HPDE6-E6E7 (cell line): Measurements from ENCODE around the gene TOLLIP.
"Not testable (repeated sequence)": the region's sequence is repeated elsewhere in the genome, so short reads cannot be mapped to it uniquely, and the experiment has no call there.

Experiments
- DNase-seq: peaks from one replicate; pipeline ENCODE4 v3.0.0; 2011; ENCODE audit warnings: missing footprints; ENCODE audit errors: extremely low spot score

Gene TOLLIP

DNA sequence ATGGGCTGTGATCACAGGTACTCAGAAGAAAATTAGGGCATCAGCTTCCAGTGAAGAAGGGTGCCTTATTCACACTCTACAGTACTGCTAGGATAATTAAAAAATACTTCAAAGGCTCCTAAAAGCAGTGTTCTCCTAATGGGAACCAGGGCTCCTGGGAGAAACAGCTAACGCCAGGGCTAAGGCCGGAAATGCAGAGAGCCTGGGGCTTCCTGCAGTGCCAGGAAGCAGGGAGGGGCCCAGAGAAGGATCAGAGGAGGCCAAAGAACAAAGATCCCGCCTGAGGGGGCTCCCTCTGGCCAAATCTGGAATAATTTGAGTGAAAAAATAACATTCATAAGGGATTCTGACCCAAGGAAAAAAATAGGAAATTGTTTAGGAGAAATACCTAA lies 27.5 kb downstream of the TOLLIP start:
- no peak for DNase-seq

DNA sequence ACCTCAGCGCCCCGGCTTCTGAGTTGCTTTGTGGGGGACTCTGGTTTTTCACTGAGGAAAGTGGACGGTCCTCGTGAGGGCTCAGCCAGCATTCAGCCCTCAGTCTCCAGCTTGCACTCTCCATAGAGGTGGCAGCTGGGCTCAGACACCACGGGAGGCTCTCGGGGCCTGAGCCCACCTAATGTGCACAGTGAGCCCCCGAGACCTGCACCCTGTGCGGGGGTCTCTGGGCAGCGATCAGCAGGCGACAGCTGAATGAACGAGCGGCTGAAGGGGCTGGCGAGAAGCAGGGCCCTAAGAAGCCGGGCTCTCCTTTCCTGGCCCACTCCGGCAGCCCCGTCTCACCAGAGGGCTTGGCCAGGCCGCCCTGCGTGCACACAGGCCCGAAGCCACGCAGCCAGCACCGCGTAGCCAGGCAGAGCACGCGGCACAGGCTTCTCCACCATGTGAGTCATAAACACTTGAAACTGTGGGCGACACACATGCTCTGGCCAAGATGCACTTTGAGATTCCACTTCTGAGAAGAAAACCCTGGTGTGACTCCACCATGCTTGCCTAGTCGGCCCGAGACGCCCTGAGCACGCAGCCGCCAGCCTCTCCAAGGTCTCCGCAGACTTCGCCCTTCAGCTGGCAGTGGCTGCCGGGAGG lies 28.0 kb downstream of the TOLLIP start:
- no peak for DNase-seq

DNA sequence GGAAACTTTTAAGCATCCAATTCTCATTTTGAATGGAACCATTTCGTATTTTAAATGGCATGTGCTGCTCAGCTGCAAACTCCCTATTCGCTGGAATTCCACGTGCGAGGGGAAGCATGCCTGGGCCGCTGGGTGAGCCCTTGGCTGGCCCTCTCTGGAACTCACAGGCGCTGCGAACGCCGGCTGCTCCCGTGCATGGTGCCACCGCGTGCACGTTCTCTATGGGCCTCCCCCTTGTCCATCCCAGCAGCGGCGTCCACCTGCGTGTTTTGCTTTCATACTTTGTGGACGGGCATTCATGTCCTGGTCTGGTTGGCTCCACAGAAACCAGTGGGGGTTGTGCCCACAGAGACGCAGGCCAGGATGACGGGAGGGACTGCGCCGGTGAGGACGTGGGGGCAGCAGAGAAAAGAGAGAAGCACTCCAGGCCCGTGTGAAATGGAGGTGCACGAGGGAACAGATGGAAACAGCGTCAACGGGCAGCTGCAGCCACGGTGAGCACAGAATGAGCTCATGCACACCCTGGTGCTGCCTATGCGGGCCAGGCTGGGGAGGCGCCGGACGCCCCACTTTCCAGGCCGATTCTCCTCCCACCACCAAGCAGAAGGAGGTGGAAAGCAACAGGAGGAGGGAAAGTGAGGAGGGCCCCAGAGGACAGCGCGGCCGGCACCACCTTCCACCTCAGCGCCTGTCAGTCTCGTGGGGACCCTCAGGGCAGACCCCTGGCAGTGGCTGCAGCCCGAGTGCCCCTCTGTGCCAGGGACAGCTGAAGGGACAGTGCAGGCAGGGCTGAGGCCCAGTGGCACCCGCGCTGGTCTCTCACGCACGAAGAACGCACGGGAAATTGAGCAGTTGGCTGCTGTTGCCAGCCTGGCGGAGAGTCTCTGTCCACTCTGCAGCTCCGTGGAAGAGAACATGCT lies 29.1 kb downstream of the TOLLIP start:
- DNase-seq, result no peak

DNA sequence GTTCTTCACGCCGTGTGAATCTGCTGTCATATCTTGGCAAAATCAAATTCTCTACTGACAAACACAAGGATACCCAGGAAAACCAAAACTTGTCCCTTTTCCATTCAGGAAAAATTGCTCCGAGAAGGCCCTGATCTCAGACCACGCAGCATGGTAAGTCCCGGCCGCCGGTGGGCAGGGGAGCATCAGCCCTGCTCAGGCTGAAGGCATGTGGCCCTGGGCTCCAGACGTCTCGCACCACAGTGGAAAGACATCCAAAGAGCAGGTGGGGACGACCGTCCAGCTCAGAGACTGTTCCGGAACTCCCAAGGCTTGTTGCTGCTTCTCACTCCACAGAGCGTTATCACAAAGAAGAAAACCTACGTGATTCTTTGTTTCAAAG lies 29.8 kb downstream of the TOLLIP start:
- DNase-seq, result no peak

DNA sequence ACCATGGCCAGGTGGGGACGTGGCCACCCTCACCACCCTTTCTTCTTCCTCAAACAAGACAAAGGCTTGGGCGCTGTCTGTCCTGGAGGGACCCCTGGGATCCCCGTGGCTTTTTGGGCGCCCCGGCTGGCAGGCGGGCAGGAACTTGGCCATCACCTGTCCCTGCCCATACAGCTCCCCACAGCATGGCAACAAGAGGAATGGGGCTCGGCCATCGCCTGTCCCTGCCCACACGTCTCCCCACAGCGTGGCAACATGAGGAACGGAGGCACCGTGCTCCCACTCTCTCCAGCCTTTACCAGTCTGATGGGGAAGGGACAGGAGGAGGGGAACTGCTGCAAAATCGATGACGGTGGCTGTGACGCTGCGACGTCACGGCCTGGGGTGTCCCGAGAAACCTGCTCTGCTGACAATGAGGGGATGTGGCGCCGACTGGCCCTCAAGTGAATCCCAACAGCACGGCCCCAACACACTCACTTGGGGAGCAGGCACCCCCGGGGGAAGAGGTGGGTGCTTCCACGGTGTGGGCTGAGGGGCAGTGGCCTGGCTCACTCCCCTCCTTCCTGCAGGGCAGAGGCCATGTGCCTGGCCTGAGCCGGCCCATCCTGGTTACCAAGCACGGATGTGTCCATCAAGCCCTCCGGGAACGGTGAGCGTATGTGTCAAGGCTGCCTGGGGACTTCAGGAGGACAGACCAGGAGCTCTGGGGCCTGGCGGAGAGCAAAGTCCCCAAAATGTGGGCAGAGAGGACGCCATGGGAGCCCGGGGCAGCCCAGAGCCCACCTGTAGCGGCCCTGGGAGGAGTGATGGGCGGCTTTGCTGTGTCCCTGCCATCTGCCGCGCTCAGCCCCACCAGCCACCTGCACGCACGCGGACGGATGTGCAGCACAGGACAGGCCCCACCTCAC lies 30.4 kb downstream of the TOLLIP start:
- DNase-seq, result no peak

DNA sequence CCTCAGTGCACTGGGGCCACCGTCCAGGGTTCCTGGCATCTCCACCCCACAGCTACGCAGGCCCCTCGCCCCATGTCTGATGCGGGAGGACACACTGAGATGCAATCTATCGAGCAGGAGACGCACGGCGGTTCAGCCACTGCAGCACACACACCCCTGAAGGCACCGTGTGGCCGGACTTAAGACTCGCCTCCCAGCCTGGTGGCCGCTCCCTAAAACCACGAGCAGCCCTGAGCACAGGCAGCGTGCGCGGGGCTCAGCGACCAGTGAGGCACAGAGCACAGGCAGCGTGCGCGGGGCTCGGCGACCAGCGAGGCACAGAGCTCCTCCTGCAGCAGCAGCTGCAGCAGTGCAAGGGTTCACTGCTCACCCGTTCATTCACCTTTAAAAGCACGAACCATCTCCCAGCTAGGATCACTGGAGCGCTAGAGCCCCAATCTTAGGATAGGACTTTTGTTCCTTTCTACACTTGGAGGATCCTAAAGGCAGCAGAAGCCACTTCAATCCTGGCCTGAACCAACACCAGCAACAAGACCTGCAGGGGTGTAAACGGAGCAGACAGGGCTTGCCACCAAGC lies 31.4 kb downstream of the TOLLIP start:
- no peak for DNase-seq

DNA sequence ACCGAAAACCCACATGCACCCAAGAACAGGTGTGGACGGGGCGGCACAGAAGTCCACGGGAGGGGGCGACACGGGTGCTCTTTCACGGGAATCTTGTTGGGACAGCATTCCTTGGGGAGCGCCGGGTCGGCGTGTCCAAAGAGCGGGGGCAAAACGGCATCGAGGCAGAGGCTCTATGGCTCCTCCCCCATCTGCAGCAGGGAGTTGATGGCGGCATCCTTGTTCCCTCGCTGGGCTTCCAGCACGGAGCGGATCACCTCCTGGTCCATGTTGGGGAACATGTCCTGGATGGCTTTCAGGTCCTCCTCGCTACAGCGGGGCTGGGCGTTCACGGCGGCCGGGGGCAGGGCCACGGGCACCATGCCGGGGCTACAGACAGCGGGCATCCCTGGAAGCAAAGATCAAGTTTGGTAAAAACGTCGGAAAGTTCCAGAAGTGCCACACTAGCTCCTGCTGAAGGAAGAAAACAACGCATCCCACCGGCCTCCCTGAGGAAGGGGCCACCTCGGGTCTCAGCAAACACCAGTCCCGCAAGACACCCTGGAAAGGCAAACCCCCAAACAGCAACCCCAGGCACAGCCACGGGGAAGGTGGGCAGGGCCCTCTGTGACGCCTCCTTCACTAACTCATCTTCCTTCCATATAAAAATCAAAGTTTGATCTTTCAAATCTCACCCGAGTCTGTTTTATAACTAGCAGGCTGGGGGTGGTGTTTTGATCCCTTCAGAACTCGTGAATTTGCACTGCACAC lies 32.4 kb downstream of the TOLLIP start:
- no peak for DNase-seq

DNA sequence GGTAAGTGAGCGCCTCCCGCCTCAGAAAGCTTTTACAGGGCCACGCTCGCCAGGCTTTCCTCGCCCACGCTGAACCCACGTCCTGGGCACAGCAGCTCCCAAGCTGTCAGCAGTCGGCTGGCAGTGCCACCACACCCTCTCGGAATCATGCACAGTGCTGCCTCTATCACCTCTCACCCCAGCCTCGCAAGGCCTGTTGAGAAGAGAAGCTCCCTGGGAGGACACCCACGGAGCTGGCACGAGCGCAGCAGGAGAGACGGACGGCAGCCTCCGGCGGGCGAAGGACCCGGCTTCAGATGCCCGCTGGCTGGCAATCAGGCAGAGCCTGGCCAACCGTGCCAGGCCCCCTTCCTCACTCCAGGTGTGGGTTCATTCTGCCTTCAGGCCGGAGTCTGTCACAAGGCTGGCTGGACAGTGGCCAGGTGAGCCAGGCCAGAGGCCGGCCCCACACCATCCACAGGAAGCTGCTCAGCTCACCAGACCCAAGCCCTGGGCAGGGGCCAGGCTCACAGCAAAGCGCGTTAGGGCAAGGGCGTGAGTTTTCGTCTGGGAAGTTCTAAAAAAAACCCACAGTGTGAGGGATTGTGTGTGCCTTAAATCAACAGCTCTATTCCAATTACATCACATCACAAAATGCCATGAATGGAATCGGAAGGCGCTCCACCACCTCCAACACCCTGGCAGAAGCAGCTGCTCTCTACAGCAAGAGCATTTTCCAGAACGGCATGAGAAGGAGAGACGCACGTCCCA lies 33.2 kb downstream of the TOLLIP start:
- no peak for DNase-seq

DNA sequence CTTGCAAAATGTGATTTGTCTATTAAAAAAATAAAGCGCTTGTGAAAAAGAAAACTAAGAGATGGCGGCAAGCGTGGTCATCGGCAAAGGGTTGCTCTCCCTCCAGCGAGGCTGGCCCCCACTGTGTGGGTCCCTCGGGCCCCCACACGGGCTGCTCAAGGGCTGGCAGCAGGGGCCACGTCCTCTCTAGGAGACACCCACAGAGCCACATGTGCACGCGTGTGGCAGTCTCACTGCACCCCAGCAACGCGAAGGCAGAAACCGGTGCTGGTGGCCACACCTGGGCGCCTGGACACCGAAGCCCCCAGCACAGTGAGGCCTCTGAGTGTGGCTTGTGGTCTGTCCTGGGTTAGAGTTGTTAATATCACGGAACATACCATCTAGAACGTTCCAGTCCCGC lies 34.4 kb downstream of the TOLLIP start:
- no peak for DNase-seq

DNA sequence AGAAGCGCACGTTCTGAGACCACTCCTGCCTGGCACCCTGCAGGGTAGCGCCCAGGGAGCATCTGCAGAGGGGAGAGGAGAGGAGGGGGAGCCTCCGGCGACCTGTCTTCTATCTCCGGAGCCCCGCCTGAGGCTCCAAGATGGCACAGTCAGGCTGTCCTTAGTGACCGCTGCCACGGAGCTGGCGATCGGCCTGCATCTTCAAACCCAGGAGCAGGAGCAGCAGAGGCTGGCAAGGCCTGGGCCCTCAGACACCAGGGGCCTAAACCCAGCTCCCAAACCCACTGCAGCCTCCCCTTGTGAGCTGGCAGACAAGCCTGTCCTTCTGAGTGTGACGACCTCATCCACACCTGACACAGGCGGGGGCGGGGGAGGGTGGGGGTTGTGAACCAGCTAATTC lies 34.9 kb downstream of the TOLLIP start:
- DNase-seq, result no peak

DNA sequence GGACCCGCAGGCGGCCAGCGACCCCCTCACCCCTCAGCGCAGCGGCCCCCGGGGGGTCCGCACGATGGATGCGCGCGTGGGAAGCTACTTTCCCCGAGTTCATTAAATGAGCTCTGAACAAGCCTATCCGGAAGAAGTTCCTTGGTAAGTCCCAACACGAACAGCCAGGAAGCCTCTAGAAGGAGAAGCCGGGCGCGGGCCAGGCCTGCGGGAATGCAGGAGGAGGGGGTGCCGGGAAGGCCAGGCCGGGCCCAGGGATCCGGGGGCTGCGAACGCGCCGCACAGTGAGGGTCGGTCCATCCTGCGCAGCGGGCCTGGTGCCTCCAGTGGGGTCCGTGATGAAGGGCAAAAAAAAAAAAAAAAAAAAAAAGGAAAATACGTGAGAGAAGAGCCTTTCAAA lies 36.9 kb downstream of the TOLLIP start:
- no peak for DNase-seq

DNA sequence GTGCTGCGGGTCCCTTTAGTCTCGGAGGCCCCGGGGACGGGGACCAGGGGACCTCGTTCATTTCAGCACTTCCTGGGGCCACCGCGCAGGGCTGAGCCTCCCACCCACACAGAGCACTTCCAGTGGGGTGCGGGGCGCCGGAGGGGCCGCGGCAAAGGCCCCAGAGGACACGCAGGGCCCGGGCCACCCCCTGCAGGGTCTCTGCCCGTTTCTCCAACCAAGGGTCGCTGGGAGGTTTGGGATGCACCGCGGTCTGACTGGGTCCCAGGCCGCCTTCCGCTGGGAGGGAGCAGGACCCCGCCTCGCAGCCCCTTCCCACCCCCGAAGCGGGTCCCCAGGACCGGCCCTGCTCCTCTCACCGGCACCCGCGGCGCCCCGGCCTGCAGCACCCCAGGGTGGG lies 37.5 kb downstream of the TOLLIP start:
- no peak for DNase-seq

DNA sequence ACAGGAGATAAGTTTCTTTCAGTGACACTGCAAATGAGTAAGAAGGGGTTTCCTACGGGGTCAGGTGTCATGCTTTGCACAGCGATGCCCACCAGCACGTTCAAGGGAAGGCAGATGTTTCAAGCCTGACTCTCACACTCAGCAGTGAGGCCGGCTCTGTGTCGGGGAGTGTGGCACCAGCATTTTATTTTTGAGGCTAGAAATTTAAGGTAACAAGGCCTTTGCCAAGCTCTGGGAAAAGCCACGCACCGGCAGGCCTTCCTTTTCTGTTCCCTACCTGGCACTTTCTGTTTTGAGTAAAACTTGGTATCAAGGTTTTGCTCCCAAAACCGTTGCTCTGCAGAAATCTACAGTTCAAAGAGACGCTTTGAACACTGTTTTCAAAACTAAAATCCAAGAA lies 38.0 kb downstream of the TOLLIP start:
- no peak for DNase-seq

DNA sequence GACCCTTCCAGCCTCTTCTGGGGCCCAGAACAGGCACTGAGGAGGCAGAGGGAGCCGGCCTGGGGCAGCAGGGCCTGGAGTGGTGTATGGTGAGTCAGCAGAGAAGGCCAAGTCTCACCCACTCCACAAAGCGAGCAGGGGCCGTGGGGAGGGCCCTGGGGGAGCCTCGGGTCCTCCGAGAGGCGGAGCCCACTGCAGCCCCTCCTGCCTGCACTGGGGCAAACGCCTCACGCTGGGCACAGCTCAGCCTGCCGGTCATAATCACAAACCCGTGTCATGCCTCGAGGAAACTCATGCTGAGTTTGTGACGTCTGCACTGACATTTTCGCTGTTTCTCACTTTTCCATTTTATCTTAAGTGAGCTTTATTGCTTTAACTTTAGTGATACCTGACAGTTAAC lies 38.4 kb downstream of the TOLLIP start:
- DNase-seq, result no peak

DNA sequence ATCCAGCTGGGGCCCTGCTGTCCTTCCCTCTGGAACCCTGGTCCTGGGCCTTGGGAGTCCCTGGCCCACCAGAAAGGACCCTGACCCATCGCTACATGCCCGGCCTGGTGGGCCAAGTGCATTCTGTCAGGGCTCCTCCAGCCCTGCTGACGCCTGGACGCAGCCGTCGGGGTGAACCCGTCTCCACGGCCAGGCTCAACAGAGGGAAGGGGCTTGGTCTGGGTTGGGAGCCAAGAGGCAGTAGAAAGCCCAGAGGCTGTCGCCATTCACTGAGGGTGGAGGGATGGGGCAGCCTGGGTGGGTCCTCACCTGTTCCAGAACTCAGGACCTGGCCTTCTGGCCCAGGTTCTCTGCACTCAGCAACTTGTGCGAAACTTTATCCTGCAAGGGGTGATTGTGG lies 39.0 kb downstream of the TOLLIP start:
- no peak for DNase-seq

DNA sequence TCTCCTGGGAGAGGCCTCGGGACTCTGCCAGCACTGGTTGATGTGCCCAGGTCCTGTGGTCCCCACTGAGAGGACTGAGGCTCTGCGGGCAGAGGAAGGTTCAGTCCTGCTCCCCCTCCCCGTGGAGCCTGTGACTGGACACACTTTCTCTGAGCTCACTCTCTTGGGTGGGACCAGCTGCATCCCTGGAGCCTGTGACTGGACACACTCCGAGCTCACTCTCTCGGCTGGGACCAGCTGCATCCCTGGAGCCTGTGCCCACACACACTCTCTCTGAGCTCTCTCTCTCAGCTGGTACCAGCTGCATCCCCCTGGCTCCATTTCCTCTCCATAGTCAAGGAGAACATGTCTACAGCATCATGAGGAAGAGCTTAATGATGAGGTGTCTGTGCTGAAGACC lies 39.5 kb downstream of the TOLLIP start:
- DNase-seq, result no peak

DNA sequence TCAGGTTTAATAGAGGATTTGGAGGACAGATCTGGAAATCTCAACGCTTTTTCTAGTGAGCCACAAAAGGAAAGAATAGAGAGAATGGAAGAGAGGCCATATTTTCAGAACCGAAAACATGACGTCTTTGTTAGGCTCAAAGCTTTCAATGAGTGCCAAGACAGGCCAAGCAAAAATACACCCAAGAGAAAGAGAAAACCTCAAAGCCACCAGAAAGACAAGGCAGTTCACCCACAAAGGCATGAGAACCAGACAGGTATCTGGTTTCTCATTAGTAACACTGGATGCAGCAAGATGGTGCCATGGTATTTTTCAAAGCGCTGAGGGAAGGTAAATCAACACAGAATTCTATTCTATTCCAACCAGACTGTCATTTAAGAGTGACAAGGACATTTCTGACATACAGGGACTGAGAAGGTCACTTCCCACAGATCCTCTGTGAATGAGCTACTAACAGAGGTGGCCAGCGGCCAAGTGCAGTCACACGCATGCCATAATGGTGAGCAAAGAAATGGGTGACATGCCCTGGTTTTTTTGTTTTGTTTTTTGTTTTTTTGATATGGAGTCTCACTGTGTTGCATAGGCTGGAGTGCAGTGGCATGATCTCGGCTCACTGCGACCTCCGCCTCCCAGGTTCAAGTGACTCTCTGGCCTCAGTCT lies 41.9 kb downstream of the TOLLIP start:
- no peak for DNase-seq

DNA sequence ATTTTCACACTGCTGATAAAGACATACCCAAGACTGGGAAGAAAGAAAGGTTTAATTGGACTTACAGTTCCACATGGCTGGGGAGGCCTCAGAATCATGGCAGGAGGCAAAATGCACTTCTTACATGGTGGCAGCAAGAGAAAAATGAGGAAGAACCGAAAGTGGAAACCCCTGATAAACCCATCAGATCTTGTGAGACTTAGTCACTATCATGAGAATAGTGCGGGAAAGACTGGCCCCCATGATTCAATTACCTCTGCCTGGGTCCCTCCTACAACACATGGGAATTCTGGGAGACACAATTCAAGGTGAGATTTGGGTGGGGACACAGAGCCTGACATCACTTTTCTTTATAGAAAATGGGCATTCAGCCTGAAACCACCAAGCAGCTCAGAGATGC lies 42.5 kb downstream of the TOLLIP start:
- DNase-seq, result not testable (repeated sequence)

DNA sequence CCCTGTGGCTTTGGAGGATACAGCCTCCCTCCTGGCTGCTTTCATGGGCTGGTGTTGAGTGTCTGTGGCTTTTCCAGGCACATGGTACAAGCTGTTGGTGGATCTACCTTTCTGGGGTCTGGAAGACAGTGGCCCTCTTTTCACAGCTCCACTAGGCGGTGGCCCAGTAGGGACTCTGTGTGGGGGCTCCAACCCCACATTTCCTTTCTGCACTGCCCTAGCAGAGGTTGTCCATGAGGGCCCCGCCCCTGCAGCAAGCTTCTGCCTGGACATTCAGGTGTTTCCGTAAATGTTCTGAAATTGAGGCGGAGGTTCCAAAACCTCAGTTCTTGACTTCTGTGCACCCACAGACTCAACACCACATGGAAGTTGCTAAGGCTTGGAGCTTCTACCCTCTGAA lies 44.0 kb downstream of the TOLLIP start:
- DNase-seq, result not testable (repeated sequence)

DNA sequence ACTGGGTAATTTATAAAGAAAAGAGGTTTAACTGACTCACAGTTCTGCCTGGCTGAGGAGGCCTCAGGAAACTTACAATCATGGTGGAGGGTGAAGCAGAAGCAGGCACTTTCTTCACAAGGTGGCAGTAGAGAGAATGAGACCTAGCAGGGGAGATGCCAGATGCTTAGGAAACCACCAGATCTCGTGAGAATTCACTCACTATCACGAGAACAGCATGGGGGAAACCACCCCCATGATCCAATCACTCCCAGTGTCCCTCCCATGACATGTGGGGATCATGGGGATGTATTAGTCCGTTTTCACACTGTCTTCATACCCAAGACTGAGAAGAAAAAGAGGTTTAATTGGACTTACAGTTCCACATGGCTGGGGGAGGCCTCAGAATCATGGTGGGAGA lies 45.0 kb downstream of the TOLLIP start:
- not testable (repeated sequence) for DNase-seq
